HG03558 (cell line): ENCODE results near the gene ARHGEF9.
A peak's percentile ranks its signal among the peaks of the same experiment; 100 is the strongest.

Experiments
- ATAC-seq: cut with Tn5 transposase; IDR thresholded peaks from one replicate; pipeline ENCODE4 v1.9.1; 2021; ENCODE audit warnings: moderate number of reproducible peaks; ENCODE audit not compliant: unreplicated experiment; ENCODE audit errors: extremely low read depth

ARHGEF9 gene

DNA sequence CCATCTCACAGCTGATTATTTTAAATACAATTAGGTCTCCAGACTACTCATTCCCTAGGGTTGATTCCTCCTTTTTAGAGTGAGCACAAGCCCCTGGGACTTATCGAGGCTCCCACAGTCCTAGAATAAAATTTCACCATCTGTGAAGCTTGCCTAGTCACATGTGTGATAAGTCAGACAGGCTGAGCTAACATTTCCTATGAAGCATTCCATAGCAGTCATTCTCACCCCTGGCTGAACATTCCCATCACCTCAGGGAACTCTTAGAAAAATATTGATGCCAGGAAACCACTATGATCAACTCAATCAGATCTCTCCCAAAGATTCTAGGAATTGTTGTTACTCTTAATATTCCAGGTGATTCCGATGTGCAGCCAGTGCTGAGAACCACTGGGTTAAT is 37.7 kb downstream of the ARHGEF9 start:
- no peak for ATAC-seq

DNA sequence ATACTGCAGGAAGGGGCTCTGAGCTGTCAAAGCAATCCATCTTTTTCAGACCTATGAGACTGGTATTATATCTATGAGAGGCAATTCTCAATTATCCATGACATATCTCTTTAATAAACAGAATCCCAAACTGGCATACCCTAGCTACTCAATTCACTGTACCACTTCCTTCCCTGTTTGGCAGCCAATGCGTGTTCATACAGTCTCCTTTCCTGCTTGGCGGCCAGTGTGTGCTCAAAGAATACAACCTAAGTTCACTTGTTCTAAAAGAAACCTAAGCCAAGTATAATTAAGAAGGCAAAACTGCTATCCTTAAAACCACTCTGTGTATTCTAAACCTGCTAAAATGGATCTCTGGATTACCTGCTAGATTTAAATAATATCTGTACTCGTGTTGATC is 38.3 kb downstream of the ARHGEF9 start:
- ATAC-seq = no peak

DNA sequence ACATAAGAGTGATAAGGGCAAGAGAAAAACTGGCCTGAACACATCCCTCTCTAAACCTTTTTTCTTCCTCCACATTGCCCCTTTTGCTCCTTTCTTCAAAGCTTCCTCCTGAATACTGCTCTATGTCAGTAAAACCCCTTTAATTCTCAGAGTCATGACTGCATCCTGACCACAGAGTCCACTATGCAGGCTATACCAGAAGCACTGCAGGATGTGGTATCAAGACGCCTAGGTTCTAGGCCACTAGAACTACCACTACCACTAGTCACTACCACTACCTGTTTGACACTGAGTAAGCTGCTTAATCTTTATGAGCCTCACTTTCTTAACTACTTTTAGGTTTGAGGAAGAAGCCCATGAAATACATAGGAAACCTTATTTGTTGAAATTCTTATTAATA is 38.7 kb downstream of the ARHGEF9 start:
- peak; percentile 79 for ATAC-seq

DNA sequence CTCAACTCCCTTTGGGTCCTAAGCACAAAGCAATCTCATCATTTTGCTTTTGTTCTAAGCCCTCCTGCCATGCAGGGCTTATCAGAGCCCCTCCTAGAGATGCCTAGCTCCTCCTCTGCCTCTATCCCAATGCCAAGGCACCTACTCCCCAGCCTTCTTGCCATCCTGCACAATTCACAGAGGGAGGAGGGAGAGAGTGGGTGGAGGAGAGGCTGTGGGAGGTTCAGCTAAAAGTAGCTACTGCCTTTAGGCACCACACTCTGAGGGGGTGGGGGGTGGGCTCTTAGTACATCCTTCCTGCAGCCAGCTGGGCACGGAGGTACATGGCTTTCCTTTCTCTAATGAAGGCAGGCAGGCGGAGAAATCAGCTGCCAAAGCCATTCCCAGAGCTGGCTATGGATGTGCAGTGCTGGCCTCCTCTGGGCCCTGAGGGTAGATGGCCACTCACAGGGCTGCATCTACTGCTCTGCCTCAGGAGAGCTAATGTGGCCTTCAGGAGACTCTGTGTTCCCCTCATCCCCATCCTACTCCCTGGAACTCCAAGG is 40.1 kb downstream of the ARHGEF9 start:
- ATAC-seq = no peak

DNA sequence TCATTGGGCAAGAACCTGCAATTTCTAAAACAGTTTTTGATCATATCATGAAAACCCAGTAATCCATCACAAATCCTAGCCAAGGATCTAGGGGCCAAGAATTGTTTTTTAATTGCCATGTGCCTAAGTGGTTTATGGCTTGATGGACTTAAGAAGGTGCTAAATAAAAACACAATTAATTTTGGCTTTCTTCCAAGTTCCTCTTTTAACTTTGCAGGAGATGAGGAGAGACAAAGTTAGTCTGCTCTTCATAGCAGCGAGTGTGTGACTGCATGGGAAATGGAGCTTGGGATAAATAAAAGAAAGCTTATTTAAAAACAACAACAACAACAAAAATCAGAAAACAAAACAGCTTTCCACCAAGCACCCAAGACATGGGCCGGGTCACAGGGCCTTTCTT is 41.4 kb downstream of the ARHGEF9 start:
- no peak for ATAC-seq

DNA sequence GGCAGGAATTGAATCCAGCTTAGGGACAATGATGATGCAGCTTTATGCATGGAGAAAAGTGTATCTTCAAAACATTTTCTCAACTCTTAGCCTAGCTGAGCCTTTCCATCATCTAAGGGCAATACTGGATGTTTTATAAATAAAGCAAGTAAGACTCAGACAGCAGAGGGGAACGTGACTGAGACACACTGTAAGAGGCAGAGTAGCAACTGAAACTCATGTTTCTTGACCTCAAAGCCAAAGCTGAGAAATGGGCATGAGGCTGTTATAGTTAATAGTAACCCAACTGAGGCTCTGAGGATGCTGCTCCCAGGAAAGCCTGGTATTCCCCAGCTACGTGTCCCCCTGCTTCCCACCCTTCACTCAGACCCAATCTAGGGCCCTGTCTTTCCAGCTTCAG is 44.6 kb downstream of the ARHGEF9 start:
- ATAC-seq = no peak

DNA sequence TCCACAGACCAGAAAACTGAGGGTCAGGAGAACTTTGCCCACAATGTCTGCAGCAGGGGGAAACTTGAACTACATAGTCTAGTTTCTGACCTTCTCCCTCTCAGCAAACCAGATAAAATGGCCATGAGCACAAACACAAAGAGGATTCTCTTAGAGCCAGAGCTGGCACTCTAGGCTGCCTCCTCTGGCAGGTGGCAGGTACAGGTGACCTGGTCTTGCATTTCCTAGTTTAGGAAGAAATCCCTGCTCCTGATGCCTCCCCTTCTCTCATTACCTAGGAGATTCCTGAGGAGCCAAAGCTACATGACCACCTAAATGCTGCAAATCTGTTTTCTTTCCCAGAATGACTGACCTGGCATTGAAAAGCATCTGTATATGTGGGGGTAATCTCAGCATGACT is 45.1 kb downstream of the ARHGEF9 start:
- ATAC-seq = no peak

DNA sequence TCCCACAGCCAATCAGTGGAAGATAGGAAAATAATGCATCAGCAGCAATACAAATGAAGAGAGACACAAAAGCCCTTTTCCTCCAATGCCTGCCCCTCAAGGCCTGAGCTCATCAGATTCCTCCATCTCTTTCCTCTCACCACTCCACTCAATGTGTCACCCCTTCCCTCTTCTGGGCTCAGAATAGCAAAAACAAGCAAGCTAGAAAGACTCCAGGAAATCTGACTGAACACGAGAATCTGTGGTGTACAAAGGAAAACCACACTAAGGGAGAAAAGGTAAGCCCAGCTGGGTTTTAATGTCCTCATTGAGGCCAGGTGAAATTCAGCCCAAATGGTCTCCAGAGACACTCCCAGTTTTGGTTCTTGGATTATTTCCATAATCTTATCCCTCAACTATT is 46.3 kb downstream of the ARHGEF9 start:
- ATAC-seq = no peak

DNA sequence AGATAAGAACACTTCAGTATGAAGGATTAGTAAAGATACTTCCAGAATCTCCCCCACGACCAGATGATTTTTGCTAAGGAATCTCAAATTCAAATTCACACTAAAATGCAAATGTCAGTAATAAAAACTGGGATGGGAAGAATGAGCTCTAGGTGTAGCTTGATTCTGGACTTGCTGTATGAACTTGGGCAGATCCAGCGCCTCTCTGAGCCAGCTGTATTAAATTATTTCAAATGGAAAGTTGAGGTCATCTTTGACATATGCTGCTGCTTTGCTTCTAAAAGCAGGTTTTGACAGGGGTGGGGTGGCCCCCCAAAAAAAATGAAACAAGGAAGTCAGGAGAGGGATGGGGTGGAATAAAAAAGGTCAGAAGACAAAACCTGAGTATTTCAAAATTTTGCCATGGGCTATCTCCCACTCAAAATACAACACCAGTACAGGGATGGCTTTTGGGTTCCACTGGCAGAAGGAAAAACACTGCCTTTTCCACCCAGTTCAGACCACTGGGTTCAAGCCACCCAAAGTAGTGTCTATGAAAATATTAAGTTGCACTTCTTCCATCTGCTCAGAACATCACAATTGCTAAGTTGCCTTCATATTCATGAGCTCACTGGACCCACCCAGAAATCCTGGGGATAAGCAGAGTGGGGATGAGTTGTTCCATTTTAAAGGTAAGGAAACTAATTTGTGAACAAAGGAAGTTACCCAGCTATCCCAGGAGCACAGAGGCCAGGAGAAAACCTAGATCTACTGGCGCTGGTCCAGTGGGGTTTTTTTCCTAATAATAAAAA is 47.7 kb downstream of the ARHGEF9 start:
- ATAC-seq = no peak

DNA sequence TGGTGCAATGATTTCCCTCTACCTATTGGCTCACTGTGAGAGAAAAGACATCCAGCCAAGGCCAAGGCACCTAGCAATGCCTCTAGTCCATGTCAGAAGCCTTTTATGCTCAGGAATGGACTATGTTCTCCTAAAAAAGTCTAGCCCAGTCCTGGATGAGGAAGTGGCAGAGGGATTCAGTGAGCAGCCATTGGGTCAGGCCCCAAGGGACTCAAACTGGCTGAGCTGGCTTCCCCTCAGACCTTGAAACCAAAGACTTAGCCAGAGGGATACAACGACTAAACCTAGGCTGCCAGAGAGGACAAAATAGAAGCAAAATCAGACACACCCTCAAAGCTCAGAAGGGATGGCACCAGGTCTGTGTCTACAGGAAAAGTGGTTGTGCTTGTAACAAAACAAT is 49.1 kb downstream of the ARHGEF9 start:
- ATAC-seq = no peak

DNA sequence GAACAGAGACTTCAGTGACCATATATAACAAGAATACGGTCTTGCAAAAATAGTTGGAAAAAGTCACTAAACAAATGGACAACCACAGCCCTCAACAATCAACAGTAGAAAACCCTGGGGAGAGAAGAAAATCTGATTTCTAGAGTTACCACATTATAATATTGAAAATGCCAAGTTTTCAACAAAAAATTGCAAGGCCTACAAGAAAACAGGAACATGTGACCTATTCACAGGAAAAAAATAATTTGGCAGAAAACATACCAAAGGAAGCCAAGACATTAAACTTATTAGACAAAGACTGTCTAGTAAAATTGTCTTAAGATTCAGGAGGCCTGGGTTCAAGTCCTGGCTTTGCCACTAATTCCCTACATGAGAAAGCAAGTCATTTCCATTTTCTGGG is 64.7 kb downstream of the ARHGEF9 start:
- no peak for ATAC-seq

DNA sequence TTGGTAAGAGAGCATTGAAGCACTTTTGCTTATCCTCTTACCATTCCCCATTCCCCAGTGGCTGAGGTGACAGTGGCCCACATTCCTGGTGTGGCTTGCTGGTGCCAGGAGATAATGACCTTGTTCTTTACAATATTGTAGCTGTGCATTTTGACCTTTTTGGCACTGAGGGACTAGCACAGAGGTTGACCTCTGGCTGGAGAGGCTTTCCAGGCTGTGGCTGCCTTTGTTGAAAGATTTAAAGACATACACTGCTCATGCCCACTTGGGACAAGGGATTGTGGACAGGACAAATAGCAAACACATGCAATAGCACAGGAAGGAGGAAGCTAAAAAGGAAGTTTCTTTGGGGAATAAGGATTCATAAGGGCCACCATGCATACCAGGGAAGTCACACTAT is 65.4 kb downstream of the ARHGEF9 start:
- no peak for ATAC-seq

DNA sequence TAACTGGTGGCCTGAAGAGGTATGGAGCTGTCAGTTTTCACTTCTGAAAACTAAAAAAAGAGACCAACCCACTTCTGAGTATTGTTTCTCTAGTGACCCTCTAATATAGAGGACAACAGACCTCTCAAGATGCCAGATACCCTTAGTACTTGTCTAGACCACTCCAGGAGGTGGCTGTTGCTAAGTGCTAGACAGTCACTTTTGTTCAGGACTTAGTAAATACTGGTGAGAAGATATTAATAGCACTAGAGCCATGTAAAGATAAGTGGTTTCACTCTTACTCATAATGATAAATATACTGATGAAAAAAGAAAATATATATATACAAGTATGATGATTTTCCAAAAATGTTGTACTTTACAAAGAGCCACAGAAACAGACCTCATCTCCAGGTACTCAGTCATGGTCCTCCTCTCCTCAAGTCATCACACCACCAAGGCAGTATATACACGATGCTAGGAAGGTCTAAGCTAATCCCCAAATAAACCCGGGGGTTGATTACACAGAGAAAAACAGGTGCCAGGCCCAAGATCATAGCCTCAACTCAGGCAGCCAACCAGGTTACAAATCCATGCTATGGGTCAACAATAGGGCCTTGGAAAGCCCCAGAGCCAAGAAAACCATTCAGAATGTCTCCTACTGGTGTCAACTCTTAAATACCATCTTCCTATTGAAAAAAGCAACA is 66.9 kb downstream of the ARHGEF9 start:
- ATAC-seq = peak; percentile 59

DNA sequence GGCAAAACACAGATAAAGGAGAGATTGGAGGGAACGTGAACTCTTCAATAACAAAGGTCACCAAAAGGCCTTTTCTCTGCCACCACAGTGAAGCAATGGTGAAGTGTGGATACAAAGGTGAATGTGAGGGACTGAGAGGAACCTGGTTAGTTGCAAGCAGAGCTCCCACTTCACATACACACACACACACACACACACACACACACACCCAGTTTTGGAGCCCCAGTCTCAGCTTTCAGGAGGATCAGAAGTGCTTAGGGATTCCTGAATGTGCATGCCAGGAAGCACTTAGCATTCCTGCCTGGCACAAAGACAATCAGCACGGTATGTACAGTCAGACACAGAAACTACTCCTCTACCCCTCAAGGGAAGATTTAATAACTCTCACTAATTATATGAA is 71.5 kb downstream of the ARHGEF9 start:
- ATAC-seq = no peak

DNA sequence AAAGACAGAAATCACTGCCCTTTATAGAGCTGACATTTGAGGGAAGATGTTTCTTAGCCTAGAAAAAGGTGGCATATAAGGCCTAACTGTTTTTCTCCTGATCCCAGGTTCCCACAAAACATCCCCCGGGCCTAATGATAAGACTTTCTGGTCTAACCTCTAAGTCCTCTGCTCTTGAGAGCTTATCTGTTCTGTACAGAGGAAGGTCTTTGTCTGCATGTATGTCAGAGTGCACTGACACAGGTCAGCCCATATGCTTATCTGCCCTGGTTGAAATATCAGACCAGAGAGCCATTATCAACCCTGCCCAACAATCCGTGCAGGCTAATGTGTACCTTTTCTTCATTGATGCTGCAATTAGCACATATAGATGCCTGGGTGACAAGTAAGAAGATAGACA is 76.2 kb downstream of the ARHGEF9 start:
- no peak for ATAC-seq

DNA sequence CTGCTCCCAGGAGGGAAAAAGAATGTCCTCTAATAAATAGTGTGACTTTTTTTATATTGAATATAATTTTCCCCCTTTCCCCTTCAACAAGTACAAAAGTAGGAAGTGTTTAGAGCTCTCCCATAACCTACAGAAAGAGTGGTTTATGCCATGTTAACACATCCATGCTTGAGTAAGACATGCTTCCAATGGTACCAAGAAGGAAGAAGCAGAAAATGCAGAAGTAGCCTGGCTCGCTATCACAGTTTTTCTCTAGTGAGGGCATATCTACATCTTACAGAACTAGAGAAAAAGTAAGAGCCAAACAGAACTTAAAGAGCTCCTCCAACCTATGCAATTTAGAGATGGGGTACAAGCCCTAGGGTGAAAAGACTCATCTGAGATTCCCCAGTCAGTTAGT is 82.5 kb downstream of the ARHGEF9 start:
- no peak for ATAC-seq

DNA sequence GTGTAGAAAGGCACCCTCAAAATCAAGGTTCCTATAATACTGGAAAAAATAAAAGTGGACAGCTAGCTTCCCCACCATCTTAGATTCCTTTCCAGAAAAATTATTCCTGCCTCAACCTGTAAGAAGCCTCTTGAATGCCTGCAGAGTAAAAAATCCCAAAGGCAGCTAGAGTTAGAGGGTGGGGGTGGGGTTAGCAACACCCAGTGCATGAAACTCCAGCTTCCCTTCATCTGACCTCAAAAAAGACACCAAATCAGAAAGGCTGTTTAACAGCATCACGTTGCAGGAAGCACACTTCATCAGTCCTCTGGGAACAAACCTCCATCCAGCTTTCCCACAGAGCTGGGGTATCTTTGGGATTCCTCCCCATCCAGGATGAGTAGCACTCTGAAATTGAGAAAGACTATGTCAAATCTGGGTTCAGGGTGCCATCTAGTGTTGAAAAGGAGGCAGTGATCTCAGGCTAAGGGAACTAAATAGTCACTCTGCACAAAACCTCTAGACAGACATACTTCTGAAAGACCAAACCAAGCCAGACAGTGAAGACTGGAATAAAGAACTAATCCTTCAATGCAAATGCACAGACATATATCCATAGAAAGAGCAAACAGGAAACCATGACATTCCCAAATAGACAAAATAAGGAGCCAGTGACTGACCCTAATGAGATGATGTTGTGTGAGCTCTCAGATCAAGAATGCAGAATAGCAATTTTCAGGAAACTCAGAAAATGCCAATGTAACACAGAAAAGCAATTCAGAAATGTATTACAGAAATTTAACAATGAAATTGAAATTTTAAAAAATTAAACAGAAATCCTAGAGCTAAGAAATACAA is 97.9 kb downstream of the ARHGEF9 start:
- ATAC-seq = peak; percentile 68

DNA sequence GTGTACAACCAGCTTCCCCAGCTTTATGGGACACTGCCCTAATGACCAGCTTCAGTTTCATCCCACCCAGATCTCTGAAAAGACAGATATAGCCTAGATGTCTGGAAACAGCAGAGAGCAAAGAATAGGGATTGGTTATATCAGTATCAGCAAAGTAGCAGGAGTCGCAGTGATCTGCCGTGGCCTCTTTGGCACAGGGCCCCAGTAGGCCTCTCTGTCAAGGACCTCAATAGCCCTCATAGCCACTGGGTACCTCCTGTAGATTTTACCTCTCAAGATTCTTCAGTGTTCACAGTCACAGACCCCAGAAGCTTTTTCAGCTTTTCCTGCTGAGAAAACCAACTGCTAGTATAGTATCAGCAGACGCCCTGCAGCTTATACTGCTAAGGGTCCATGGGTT is 104.6 kb downstream of the ARHGEF9 start:
- no peak for ATAC-seq

DNA sequence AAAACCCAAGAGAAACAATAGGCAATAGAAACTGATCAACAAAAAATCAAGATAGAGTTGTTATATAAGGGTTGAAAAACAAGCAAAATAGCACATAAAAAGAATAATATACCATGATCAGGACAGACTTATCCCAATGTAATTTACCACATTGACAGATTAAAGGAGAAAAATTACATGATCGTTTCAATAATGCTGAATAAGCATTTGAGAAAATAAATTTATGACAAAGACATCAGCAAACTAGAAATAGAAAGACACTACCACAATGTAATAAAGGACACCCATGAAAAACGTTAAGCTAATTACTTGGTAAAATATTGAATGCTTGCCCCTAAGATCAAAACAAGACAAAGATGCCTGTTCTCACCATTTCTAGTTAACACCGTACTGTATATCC is 105.6 kb downstream of the ARHGEF9 start:
- ATAC-seq = no peak

DNA sequence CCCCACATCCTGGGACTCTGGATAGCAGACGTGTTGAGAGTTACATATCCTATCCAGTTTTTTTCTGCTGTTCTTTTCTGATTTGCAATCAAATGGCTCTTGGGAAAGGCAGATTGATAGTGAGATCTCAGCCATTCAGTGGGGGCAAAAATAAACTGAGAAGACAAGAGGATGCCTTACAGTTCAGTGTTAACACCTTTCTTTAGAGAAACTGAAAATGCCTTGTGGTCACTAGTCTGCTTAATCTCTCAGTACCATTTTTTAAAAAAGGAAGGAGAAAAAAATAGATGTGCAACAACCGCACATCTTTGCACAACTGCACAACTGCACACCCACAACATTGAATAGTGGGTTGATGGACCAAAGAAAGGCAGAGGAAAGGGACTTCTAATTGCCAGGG is 109.3 kb downstream of the ARHGEF9 start:
- no peak for ATAC-seq

DNA sequence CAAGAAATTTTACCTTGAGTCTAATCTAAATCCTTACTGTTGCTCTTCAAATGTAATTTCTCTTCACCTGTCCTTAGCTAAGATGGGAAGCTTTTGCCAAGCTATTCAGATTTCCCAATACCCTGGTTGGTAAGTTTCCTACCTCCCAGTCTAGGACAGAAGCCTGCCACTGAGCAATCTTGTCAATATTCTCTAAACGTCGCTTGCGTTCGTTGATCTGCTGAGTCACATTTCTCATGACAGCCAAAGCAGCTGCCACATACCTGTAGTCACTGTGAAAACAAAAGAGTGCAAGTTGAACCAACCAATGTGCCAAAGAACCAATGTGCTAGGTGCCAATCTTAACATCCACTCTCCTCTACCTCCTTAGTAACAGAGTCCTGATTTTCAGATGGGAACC is 111.1 kb downstream of the ARHGEF9 start:
- ATAC-seq = no peak
